Measurements from ENCODE around the gene TAS2R31. TPM values are rescaled to one million over a fixed set of nuclear protein-coding genes. Genes with fewer than 3 reads are reported as not detected.
"Not testable (repeated sequence)": the region's sequence is repeated elsewhere in the genome, so short reads cannot be mapped to it uniquely, and the experiment has no call there.

Gene TAS2R31
- total and polyA plus RNA-seq, 5 experiments from 2014 or later, result 0.22 to 3.2 (median 1.6) TPM; not detected in 1

DNA sequence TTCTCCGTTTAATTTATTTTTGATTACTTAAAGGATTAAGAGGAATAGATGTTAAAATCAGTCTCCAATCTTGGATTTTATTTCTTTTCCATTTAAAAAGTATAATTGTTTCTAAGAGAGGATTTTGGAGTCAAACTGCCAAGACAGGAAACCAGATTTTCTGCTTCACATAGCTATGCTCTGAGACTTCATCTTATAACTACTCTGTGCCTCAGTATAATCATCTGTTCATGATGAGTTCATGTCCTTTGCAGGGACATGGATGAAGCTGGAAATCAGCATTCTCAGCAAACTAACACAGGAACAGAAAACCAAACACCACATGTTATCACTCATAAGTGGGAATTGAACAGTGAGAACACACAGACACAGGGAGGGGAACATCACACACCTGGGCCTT is 9.0 kb upstream of the TAS2R31 start:
- Mint-ChIP-seq H3K9me3 (peaks cover 0 to 14% (median 4%) of the 10 kb centered on the region in 9 donors), H3K36me3 (peaks cover 42 to 66% (median 58%) of the 10 kb centered on the region in 3 donors)

GRCh38 chr12:11039171-11039570 is 8.0 kb upstream of the TAS2R31 start:
- H3K4me3 Mint-ChIP-seq, result no peak overlapping the region

More for the DNA sequence above, 9.0 kb upstream of the TAS2R31 start:
- peaks cover 2 to 14% (median 8%) of the 10 kb centered on the region in 4 donors for H3K4me1 Mint-ChIP-seq
- H3K27me3 Mint-ChIP-seq, result no peaks in the 10 kb centered on the region
- POLR2A ChIA-PET, result no interaction called here
- no peak overlapping the region for H3K4me3 Mint-ChIP-seq
- H3K27ac Mint-ChIP-seq, result no peak overlapping the region
- no peak for DNase-seq
- no peak for ATAC-seq

DNA sequence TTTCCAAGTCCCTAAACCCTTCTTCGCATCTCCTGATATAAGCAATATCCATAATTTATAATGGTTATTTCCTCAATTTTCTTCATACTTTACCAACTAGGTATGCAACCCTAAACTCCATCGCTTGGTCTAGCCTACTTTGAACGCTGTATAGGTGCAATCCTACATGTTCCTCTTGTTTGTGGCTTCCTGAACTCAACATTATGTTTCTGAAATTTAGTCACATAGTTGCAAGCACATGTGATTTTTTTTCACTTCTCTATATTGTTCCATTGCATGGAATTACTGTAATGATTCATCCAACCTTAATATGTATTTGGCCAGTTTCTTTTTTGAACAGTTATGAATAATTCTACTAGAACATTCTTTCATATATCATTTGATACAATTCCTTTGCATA is 2.8 kb upstream of the TAS2R31 start:
- ATAC-seq, H3K4me3 Mint-ChIP-seq, POLR2A ChIA-PET, H3K4me1 Mint-ChIP-seq, H3K27ac Mint-ChIP-seq, H3K27me3 Mint-ChIP-seq, DNase-seq, H3K9me3 Mint-ChIP-seq: not testable (repeated sequence)
- H3K36me3 Mint-ChIP-seq, result peaks cover 19 to 38% (median 29%) of the 10 kb centered on the region in 3 donors

More at GRCh38 chr12:11039171-11039570, 8.0 kb upstream of the TAS2R31 start:
- no peak for DNase-seq
- no peak for ATAC-seq
- Mint-ChIP-seq H3K9me3 (peaks cover 0 to 14% (median 1%) of the 10 kb centered on the region in 9 donors), H3K4me1 (peaks cover 2 to 14% (median 5%) of the 10 kb centered on the region in 4 donors), H3K27me3 (no peaks in the 10 kb centered on the region), H3K27ac (no peak overlapping the region), H3K36me3 (peaks cover 34 to 57% (median 48%) of the 10 kb centered on the region in 3 donors)
- POLR2A ChIA-PET, result no interaction called here

DNA sequence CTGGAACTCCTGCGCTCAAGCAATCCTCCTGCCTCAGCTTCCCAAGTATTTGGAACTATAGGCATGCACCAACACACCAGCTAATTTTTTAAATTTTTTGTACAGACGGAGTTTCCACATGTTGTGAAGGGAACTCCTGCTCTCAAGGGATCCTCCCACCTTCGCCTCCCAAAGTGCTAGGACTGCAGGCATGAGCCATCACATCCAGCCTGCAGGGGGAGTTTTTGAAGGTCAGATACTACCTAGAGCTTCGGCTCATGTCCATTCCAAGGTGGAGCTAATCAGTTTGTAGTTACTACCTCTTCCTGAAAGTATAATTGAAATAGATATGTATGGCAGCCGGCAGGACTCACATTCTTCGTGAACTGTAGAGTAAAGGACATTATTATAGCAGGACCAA is 5.1 kb downstream of the TAS2R31 start:
- DNase-seq (no peak), ATAC-seq (no peak)
- POLR2A ChIA-PET, result no interaction called here
- H3K4me3 Mint-ChIP-seq, result no peak overlapping the region
- peaks cover 22 to 42% (median 40%) of the 10 kb centered on the region in 3 donors for H3K36me3 Mint-ChIP-seq
- H3K9me3 Mint-ChIP-seq, result peaks cover 0 to 10% (median 7%) of the 10 kb centered on the region in 9 donors
- H3K4me1 Mint-ChIP-seq, result peaks cover 0 to 13% (median 8%) of the 10 kb centered on the region in 4 donors
- H3K27ac Mint-ChIP-seq, result no peak overlapping the region
- no peaks in the 10 kb centered on the region for H3K27me3 Mint-ChIP-seq

- POLR2A ChIA-PET, result no interaction called here
- ATAC-seq, result no peak
- H3K36me3 Mint-ChIP-seq, result peaks cover 10 to 38% (median 29%) of the 10 kb centered on the region in 3 donors
- peaks cover 0 to 10% (median 7%) of the 10 kb centered on the region in 9 donors for H3K9me3 Mint-ChIP-seq
- H3K27me3 Mint-ChIP-seq, result no peaks in the 10 kb centered on the region
- H3K4me3 Mint-ChIP-seq, result no peak overlapping the region
- H3K27ac Mint-ChIP-seq, result no peak overlapping the region
- H3K4me1 Mint-ChIP-seq, result peaks cover 0 to 13% (median 7%) of the 10 kb centered on the region in 4 donors
- no peak for DNase-seq
Observed at GRCh38 chr12:11023387-11023786, 7.8 kb downstream of the TAS2R31 start.

DNA sequence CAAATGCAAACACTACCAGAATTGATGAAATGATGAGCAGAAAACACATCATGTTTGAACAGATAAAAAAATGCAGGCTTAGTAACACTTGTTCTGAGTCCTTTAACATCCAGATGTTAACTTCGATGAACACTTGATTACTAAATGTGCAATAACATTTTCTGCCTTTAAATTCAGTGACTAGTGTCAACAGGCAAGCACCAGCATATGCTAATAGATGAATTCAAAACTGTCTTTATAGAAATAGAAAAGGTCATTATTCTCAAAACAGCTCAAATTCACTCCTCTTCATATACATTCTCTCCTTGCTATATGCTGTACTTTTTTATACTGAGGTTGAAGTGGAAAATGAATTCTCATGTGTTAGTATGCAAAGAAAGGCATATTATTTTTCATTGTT is 8.7 kb downstream of the TAS2R31 start, which contains the start of gene TAS2R19:
TAS2R19 (minus strand) TSS at position 101 of the 400 bp plus-strand sequence; CDS start at position 52, 49 bp downstream.
- peaks cover 0 to 10% (median 7%) of the 10 kb centered on the region in 9 donors for H3K9me3 Mint-ChIP-seq
- no peak for DNase-seq
- no peak within 1 kb of the TSS for H3K4me3 Mint-ChIP-seq
- no peak within 1 kb of the TSS for H3K27ac Mint-ChIP-seq
- no peak for ATAC-seq
- H3K27me3 Mint-ChIP-seq, result no peaks in the 10 kb centered on the region
- POLR2A ChIA-PET, result no interaction called here
- peaks cover 0 to 13% (median 7%) of the 10 kb centered on the region in 4 donors for H3K4me1 Mint-ChIP-seq
- peaks cover 10 to 38% (median 29%) of the 10 kb centered on the region in 3 donors for H3K36me3 Mint-ChIP-seq

DNA sequence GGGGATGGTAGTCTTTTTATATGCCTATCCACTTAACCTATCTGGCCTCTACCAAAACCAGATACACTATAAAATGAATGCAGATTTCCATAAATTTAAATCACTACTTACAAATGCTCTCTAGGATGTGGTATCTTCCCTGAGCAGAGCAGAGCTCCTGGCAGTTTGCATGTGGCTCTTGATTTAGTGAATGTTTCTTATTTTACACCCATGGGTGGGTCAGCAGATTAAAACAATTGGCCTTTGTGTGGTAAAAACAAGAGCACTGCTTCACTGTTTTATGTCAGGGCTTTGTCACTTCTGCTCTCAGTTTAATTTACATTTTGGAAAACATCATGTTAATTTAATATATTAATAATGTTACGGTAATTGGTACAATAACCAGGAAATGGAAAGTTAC is 14.3 kb downstream of the TAS2R31 start:
- Mint-ChIP-seq H3K27ac (no peak overlapping the region), H3K27me3 (no peaks in the 10 kb centered on the region), H3K36me3 (peaks cover 0 to 23% (median 23%) of the 10 kb centered on the region in 3 donors), H3K9me3 (no peaks in the 10 kb centered on the region), H3K4me3 (no peak overlapping the region), H3K4me1 (peaks cover 7 to 20% (median 9%) of the 10 kb centered on the region in 4 donors)
- no peak for ATAC-seq
- POLR2A ChIA-PET, result no interaction called here
- no peak for DNase-seq

DNA sequence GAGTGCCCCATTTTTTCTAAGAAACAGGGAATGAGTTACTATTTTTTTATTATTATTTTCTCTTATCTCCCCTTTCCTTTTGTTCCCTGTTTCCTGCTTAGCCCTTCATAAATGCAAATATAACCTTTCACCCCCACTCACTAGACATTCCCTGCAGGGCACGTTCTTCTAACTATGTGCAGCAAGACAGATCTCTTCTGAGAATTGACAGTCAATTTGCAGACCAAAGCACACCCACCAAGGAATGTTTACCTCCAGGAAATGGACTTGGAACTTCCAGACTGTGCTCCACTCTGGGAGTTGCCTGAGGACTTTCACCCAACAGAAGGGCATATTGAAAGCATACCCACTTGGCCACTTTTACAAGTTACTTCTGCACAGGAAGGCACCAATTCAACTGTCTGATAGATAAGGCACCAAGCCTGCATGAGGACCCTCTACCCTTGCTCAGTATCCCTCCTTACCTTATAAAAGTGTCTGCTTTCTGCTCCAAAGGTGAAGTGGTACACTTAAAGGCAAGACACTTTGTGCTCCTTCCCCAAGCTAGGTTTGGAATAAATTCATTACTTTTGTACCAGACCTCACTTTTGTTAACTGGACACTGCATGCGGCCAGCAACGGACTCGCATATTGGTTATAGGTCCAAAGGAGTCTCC is 15.3 kb downstream of the TAS2R31 start:
- ATAC-seq (no peak), DNase-seq (no peak)
- Mint-ChIP-seq H3K9me3 (no peaks in the 10 kb centered on the region), H3K4me1 (peaks cover 6 to 14% (median 7%) of the 10 kb centered on the region in 4 donors), H3K27me3 (no peaks in the 10 kb centered on the region), H3K4me3 (no peak overlapping the region), H3K27ac (no peak overlapping the region), H3K36me3 (peaks cover 0 to 23% (median 18%) of the 10 kb centered on the region in 3 donors)
- POLR2A ChIA-PET, result no interaction called here

DNA sequence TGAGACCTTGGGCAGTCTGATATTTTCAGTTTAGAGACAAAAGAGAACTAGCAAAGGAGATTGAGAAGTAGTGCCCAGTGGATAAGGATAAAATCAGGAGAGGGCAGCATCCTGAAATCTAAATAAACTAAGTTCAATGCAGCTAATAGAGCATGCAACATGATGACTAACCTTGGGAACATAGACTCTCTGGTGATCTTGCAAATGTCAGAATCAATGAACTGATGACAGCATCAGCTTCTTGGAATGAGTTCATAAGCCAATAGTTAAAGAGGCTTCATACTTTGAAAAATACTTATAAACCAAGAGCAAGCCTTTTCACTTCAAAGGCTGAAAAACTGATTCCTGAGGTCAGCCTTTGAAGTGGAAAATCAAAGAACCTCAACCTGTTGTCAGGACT is 17.0 kb downstream of the TAS2R31 start:
- peaks cover 0 to 4% (median 0%) of the 10 kb centered on the region in 9 donors for H3K9me3 Mint-ChIP-seq
- H3K4me1 Mint-ChIP-seq, result peaks cover 6 to 14% (median 7%) of the 10 kb centered on the region in 4 donors
- H3K4me3 Mint-ChIP-seq, result no peak overlapping the region
- ATAC-seq (no peak), DNase-seq (no peak)
- no peak overlapping the region for H3K27ac Mint-ChIP-seq
- peaks cover 0 to 27% (median 15%) of the 10 kb centered on the region in 3 donors for H3K36me3 Mint-ChIP-seq
- H3K27me3 Mint-ChIP-seq, result no peaks in the 10 kb centered on the region
- POLR2A ChIA-PET, result no interaction called here

GRCh38 chr12:11007608-11008007 is 23.6 kb downstream of the TAS2R31 start:
- ATAC-seq (no peak), DNase-seq (no peak)
- Mint-ChIP-seq H3K27me3 (no peaks in the 10 kb centered on the region), H3K27ac (no peak overlapping the region), H3K4me3 (no peak overlapping the region), H3K36me3 (peaks cover 3 to 10% (median 6%) of the 10 kb centered on the region in 3 donors), H3K4me1 (peaks cover 0 to under 1% (median 0%) of the 10 kb centered on the region in 4 donors), H3K9me3 (peaks cover 0 to 9% (median 0%) of the 10 kb centered on the region in 9 donors)
- POLR2A ChIA-PET, result no interaction called here

DNA sequence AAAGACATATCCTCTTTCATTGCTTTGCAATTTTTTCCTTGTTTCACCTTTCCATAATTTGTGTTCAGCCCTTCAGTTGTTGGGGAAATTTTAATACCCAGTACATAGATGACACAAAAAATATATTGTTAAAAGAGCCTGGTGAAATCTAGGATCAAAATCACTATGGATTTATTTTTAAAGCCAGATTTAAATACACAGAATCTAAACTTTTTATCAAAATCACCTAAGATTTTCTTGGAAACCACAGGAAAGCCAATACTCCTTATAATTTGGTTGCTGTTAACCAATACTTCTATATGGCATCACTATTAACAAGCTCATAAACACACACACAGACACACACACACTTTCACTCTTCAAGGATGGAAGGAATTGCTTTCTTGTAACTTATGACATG is 33.0 kb downstream of the TAS2R31 start, which contains the start of gene TAS2R20:
TAS2R20 (minus strand) TSS at position 101 of the 400 bp plus-strand sequence. CDS start 429 bp downstream, outside the sequence.
- POLR2A ChIA-PET, result no interaction called here
- ATAC-seq (no peak), DNase-seq (no peak)
- H3K27me3 Mint-ChIP-seq, result no peaks in the 10 kb centered on the region
- H3K4me1 Mint-ChIP-seq, result peaks cover 0 to 5% (median 0%) of the 10 kb centered on the region in 4 donors
- H3K36me3 Mint-ChIP-seq, result peaks cover 5 to 32% (median 22%) of the 10 kb centered on the region in 3 donors
- H3K27ac Mint-ChIP-seq, result no peak within 1 kb of the TSS
- no peaks in the 10 kb centered on the region for H3K9me3 Mint-ChIP-seq
- no peak within 1 kb of the TSS for H3K4me3 Mint-ChIP-seq

DNA sequence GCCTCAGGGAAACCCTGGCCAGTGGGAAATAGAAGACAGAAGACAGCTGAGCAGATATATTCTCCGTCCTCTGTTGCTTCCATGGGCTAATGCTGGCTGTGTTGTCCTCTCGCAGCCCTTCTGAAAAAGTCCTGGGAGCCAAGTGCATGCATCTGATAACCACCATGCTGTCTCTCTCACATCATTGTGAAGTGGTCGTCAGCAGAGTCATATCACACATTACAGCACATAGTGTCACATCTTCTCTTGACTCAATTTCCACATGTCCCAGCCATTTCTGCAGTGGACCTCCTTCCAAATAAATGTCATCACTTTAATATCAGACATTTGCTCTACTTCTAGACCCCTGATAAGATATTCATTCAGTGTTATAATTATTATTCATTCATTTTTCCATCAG is 36.9 kb downstream of the TAS2R31 start:
- ATAC-seq, result no peak
- H3K36me3 Mint-ChIP-seq, result peaks cover 11 to 47% (median 23%) of the 10 kb centered on the region in 3 donors
- H3K4me1 Mint-ChIP-seq, result peaks cover 0 to 5% (median 0%) of the 10 kb centered on the region in 4 donors

GRCh38 chr12:10989107-10989506 is 42.1 kb downstream of the TAS2R31 start:
- Mint-ChIP-seq H3K9me3 (peaks cover 0 to 15% (median 0%) of the 10 kb centered on the region in 9 donors), H3K4me1 (peaks cover 0 to 3% (median 2%) of the 10 kb centered on the region in 4 donors), H3K27me3 (peaks cover 0 to 3% (median 0%) of the 10 kb centered on the region in 5 donors), H3K4me3 (no peak overlapping the region), H3K36me3 (peaks cover 11 to 32% (median 15%) of the 10 kb centered on the region in 3 donors), H3K27ac (no peak overlapping the region)
- POLR2A ChIA-PET, result no interaction called here
- ATAC-seq (no peak), DNase-seq (no peak)

More for the DNA sequence above, 36.9 kb downstream of the TAS2R31 start:
- Mint-ChIP-seq H3K27ac (no peak overlapping the region), H3K9me3 (peaks cover 0 to 15% (median 0%) of the 10 kb centered on the region in 9 donors), H3K27me3 (peaks cover 0 to 3% (median 0%) of the 10 kb centered on the region in 5 donors), H3K4me3 (no peak overlapping the region)
- DNase-seq, result no peak
- POLR2A ChIA-PET, result no interaction called here
